HuH-7 (cell line): ENCODE data around the gene CDH23.
A peak's percentile ranks its signal among the peaks of the same experiment; 100 is the strongest.

Experiments
- DNase-seq: peaks from one replicate; pipeline ENCODE4 v3.0.0; 2011; ENCODE audit warnings: low spot score

CDH23 gene

GRCh38 chr10:71725249-71725648 lies 328.5 kb downstream of the CDH23 start:
- DNase-seq: no peak

GRCh38 chr10:71725998-71726579 lies 329.4 kb downstream of the CDH23 start:
- peak; percentile 54 for DNase-seq

GRCh38 chr10:71726580-71727104 lies 329.9 kb downstream of the CDH23 start:
- DNase-seq: no peak

- DNase-seq: no peak
Measured at GRCh38 chr10:71727105-71727737, 330.5 kb downstream of the CDH23 start.

GRCh38 chr10:71727738-71728737 lies 331.3 kb downstream of the CDH23 start:
- DNase-seq: no peak

- no peak for DNase-seq
Measured at GRCh38 chr10:71729161-71729636, 332.5 kb downstream of the CDH23 start.

- DNase-seq: no peak
Measured at GRCh38 chr10:71731791-71732190, 335.1 kb downstream of the CDH23 start.

- no peak for DNase-seq
Measured at GRCh38 chr10:71734797-71735196, 338.1 kb downstream of the CDH23 start.

GRCh38 chr10:71735709-71736569 lies 339.2 kb downstream of the CDH23 start:
- no peak for DNase-seq

GRCh38 chr10:71736570-71736952 lies 339.8 kb downstream of the CDH23 start:
- DNase-seq: no peak

GRCh38 chr10:71737001-71737833 lies 340.5 kb downstream of the CDH23 start:
- DNase-seq: no peak

GRCh38 chr10:71737834-71738197 lies 341.1 kb downstream of the CDH23 start:
- no peak for DNase-seq

GRCh38 chr10:71739358-71739900 lies 342.7 kb downstream of the CDH23 start:
- DNase-seq: no peak

- no peak for DNase-seq
Measured at GRCh38 chr10:71740069-71740653, 343.4 kb downstream of the CDH23 start.

- DNase-seq: no peak
Measured at GRCh38 chr10:71741029-71741428, 344.3 kb downstream of the CDH23 start.

GRCh38 chr10:71741671-71742070 lies 345.0 kb downstream of the CDH23 start:
- DNase-seq: no peak

- DNase-seq: no peak
Measured at GRCh38 chr10:71742301-71743088, 345.8 kb downstream of the CDH23 start.

GRCh38 chr10:71743089-71743838 lies 346.5 kb downstream of the CDH23 start:
- DNase-seq: no peak
